GM18909 (cell line): ENCODE measurements around the gene OR10H3.
"Not testable (repeated sequence)": the region's sequence is repeated elsewhere in the genome, so short reads cannot be mapped to it uniquely, and the experiment has no call there.

Experiments
- ATAC-seq: cut with Tn5 transposase; IDR thresholded peaks from one replicate; pipeline ENCODE4 v1.9.1; 2021; ENCODE audit warnings: mild to moderate bottlenecking; ENCODE audit not compliant: unreplicated experiment, poor library complexity

The OR10H3 gene

GRCh38 chr19:15776991-15777970 is 39.5 kb downstream of the OR10H3 start:
- no peak for ATAC-seq

DNA sequence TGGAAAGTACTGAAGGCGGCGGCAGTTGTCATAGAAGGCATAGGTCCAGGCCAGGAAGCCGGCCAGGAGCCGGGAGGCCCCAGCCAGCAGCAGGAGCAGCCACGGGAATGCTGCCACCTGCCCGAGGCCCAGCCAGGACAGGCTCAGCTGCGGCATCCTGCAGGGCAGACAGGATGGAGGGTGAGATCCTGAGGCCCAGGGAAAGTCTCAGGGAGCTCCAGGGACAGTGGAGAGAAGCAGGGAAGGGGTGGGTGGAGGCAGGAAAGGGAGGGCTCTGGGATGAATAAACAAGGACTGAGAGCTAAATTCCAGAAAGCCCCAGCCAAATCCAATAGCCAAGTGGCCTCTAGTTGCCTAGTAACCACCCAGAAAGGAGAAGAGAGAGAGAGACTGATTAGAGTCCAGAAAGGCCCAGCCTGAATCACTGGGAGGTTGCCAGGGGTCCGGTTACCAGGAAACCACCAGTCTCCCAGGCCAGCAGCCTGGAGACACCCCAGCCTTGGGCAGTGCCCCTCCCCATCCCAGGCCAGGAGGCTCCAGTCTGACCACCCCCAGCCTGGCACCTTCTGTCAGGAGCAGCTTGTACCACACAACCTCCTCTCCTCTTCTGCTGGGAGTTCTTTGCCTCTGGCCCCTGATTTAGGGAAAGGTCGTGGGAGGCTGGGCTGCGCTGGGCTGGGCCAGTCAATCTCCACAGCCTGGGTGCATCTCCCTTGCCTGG is 42.1 kb downstream of the OR10H3 start:
- no peak for ATAC-seq

- no peak for ATAC-seq
Measured at GRCh38 chr19:15780610-15781418, 43.0 kb downstream of the OR10H3 start.

GRCh38 chr19:15781661-15782060 is 43.9 kb downstream of the OR10H3 start:
- no peak for ATAC-seq

GRCh38 chr19:15782211-15782610 is 44.4 kb downstream of the OR10H3 start:
- ATAC-seq: no peak

DNA sequence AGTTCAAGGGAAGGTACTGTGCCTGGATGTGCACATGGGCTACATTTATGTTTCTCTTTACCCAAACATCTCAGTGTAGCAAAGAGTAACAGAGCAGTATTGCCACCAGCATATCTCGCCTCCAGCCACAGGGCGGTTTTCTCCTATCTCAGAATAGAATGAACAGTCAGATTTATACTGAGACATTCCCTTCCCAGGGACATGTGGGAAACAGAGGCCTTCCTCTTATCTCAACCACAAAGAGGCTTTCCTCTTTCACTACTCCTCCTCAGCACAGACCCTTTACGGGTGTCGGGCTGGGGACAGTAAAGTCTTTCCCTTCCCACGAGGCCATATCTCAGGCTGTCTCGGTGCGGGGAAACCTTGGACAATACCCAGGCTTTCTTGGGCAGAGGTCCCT is 45.1 kb downstream of the OR10H3 start:
- ATAC-seq: not testable (repeated sequence)

DNA sequence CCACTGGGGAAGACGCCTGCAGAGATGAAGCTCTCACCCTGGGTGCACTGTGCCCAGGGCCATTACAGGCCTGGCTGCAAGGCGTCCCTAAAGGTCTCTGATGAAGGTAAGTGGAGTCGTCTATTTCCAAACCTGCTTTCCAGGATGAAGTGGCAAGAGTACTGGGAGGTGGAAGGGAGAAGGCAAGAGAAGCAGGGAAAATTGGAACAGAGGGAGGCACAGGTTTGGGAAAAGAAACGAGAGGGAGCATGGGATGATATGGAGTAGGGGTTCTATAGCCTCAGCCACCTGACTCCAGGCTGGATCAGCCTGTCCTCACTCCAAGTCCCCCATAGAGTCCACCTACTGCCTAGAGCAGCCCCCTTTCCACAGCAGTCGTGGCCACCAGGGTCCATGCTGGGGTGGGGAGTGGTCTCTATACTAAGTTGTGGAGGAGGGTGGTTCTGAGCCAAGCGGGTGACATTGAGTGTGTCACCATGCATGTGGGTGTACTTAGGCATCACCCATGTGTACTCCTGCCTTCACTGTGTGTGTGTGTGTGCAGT is 49.9 kb downstream of the OR10H3 start, which contains the start of gene OR10H5:
Gene OR10H5 (plus strand): TSS at position 51 of the 545 bp plus-strand sequence. CDS start 6,388 bp downstream, outside the sequence.
- no peak for ATAC-seq

GRCh38 chr19:15788594-15789270 is 50.9 kb downstream of the OR10H3 start:
- no peak for ATAC-seq

DNA sequence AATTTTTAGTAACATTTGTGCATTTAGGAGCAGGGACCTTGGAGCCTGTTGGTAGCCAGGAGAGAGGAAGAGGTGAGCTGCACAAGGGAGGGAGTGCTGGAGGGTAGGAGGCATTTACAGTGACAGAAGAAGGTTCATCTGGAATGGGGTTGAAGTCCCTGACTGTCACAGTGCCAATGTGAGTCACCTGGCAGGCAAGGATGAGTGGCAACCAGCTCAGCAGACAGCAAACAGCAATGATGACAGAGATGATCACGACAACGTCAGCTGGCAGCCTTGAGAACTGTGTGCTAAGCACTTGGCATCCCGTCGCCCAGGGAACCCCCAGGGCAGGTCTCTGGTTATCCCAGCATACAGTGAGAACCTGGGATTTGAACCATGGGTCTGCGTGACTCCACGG is 52.3 kb downstream of the OR10H3 start:
- ATAC-seq: no peak
